Mesendoderm (in vitro differentiated cells): Measurements from ENCODE around the gene TBXAS1.

Experiments
- DNase-seq: peaks from one replicate; pipeline ENCODE4 v3.0.0; 2013
- H2AK5ac ChIP-seq: 2 replicates; pipeline ENCODE4 v1.6.1; 2013; ENCODE audit warnings: low read length, inconsistent platforms
- H2BK120ac ChIP-seq: 2 replicates; pipeline ENCODE4 v1.6.1; 2013; ENCODE audit warnings: low read depth, mild to moderate bottlenecking, low read length, moderate library complexity, mixed read lengths
- H2BK15ac ChIP-seq: replicated peaks from 2 replicates; pipeline ENCODE4 v1.6.1; 2013; ENCODE audit warnings: low read depth, mild to moderate bottlenecking, moderate library complexity
- H2BK5ac ChIP-seq: 2 replicates; pipeline ENCODE4 v1.6.1; 2013; ENCODE audit warnings: low read length, inconsistent platforms
- H3K18ac ChIP-seq: 2 replicates; pipeline ENCODE4 v1.6.1; 2013; ENCODE audit warnings: mild to moderate bottlenecking, low read length, mixed read lengths
- H3K23ac ChIP-seq: one replicate; pipeline ENCODE4 v1.6.1; 2013; ENCODE audit warnings: low read length
- H3K27ac ChIP-seq: 2 replicates; pipeline ENCODE4 v1.5.1; 2013; ENCODE audit warnings: low read depth, mild to moderate bottlenecking, inconsistent platforms, low read length, moderate library complexity
- H3K27me3 ChIP-seq: 2 replicates; pipeline ENCODE4 v1.6.1; 2013; ENCODE audit warnings: low read length, control low read depth, mild to moderate bottlenecking, inconsistent platforms; ENCODE audit not compliant: insufficient read depth, poor library complexity
- H3K36me3 ChIP-seq: 2 replicates; pipeline ENCODE4 v1.6.1; 2013; ENCODE audit warnings: low read length, inconsistent platforms; ENCODE audit not compliant: control insufficient read depth, insufficient read depth
- H3K4ac ChIP-seq: one replicate; pipeline ENCODE4 v1.6.1; 2013; ENCODE audit warnings: low read depth, mild to moderate bottlenecking, low read length, moderate library complexity
- H3K4me1 ChIP-seq: 2 replicates; pipeline ENCODE4 v1.6.1; 2013; ENCODE audit warnings: low read depth, low read length, inconsistent platforms; ENCODE audit not compliant: control insufficient read depth
- H3K4me2 ChIP-seq: 2 replicates; pipeline ENCODE4 v1.6.1; 2013; ENCODE audit warnings: low read length
- H3K4me3 ChIP-seq: 2 replicates; pipeline ENCODE4 v1.5.1; 2013; ENCODE audit warnings: mild to moderate bottlenecking, low read length
- H3K56ac ChIP-seq: one replicate; pipeline ENCODE4 v1.6.1; 2013; ENCODE audit warnings: low read length
- H3K79me1 ChIP-seq: 2 replicates; pipeline ENCODE4 v1.6.1; 2013; ENCODE audit warnings: low read length, inconsistent platforms
- H3K79me2 ChIP-seq: 2 replicates; pipeline ENCODE4 v1.6.1; 2013; ENCODE audit warnings: mild to moderate bottlenecking, low read length; ENCODE audit not compliant: control insufficient read depth, insufficient read depth
- H3K9ac ChIP-seq: 2 replicates; pipeline ENCODE4 v1.6.1; 2013; ENCODE audit warnings: low read length, inconsistent platforms
- H4K5ac ChIP-seq: one replicate; pipeline ENCODE4 v1.6.1; 2013; ENCODE audit warnings: low read length
- H4K8ac ChIP-seq: one replicate; pipeline ENCODE4 v1.6.1; 2013; ENCODE audit warnings: low read depth, mild to moderate bottlenecking, control low read depth, low read length, moderate library complexity
- WGBS: extraction: QIAGEN DNeasy Blood & Tissue Kit; methylation state at CpG from one replicate; pipeline ENCODE4 v1.1.7; 2013; ENCODE audit warnings: low lambda C conversion rate, missing lambda C conversion rate; ENCODE audit not compliant: insufficient coverage; ENCODE audit errors: extremely low coverage; 5-methylcytosine and 5-hydroxymethylcytosine counted together

TBXAS1 gene

DNA sequence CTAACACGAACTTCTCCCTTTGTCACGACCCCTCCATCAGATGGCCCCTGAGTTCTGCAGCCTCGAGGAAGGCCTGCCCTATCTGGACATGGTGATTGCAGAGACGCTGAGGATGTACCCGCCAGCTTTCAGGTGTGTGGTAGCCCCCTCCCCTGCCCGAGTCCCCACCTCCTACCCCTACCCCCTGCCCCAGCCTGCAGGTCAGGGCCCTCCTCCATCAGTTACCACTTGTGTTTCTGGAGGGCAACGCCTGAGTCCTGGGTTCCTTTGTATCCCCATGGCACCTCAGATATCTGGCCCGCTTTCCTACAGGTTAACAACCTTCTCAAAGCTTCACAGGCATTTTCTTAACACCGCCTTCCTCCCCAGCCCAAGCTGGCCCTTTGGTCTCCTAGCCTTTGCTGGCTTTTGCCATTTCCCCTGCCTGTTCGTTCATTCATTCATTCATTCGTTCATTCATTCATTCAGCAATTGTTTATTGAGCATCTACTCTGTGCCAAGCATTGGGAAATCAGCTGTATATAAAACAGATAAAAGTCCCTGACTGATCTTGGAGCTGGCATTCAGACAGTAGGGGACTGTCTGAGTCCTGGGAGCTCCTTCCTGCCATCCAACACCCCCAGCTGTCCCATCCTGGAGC lies 178.1 kb downstream of the TBXAS1 start:
- Histone ChIP-seq H4K5ac (no peak overlapping the region), H3K27me3 (no peaks in the 10 kb centered on the region), H3K9ac (no peak overlapping the region), H4K8ac (no peak overlapping the region), H2AK5ac (no peak overlapping the region), H3K4ac (no peak overlapping the region), H3K27ac (no peak overlapping the region), H3K18ac (no peak overlapping the region), H2BK15ac (no peak overlapping the region), H3K79me1 (no peaks in the 10 kb centered on the region), H2BK5ac (no peak overlapping the region), H3K4me2 (no peak overlapping the region), H3K36me3 (no peaks in the 10 kb centered on the region), H3K4me1 (peaks cover 3% of the 10 kb centered on the region), H3K23ac (no peak overlapping the region), H3K79me2 (no peaks in the 10 kb centered on the region), H3K56ac (no peak overlapping the region), H3K4me3 (no peak overlapping the region), H2BK120ac (no peak overlapping the region)
- DNase-seq, result no peak
- WGBS, result no CpG with 5 or more reads among the region's 11 CpGs

- Histone ChIP-seq H2BK120ac (no peak overlapping the region), H3K79me1 (no peaks in the 10 kb centered on the region), H3K4me1 (peaks cover 3% of the 10 kb centered on the region), H3K18ac (no peak overlapping the region), H4K5ac (no peak overlapping the region), H3K4me2 (no peak overlapping the region), H3K36me3 (no peaks in the 10 kb centered on the region), H2BK5ac (no peak overlapping the region), H3K9ac (no peak overlapping the region), H3K23ac (no peak overlapping the region), H3K27ac (no peak overlapping the region), H2BK15ac (no peak overlapping the region), H3K56ac (no peak overlapping the region), H2AK5ac (no peak overlapping the region), H3K79me2 (no peaks in the 10 kb centered on the region), H3K4ac (no peak overlapping the region), H3K27me3 (no peaks in the 10 kb centered on the region), H3K4me3 (no peak overlapping the region), H4K8ac (no peak overlapping the region)
- no peak for DNase-seq
- no CpG with 5 or more reads among the region's 16 CpGs for WGBS
Observed at GRCh38 chr7:140008755-140009610, 179.9 kb downstream of the TBXAS1 start.

- H3K36me3 ChIP-seq, result no peaks in the 10 kb centered on the region
- no peak for DNase-seq
- no peak overlapping the region for H3K9ac ChIP-seq
- no peak overlapping the region for H3K18ac ChIP-seq
- no peaks in the 10 kb centered on the region for H3K27me3 ChIP-seq
- H3K4me3 ChIP-seq, result no peak overlapping the region
- H2AK5ac ChIP-seq, result no peak overlapping the region
- no peak overlapping the region for H3K4me2 ChIP-seq
- no peak overlapping the region for H2BK5ac ChIP-seq
- peaks cover 3% of the 10 kb centered on the region for H3K4me1 ChIP-seq
- no CpG with 5 or more reads among the region's 11 CpGs for WGBS
- H2BK120ac ChIP-seq, result no peak overlapping the region
- H3K79me2 ChIP-seq, result no peaks in the 10 kb centered on the region
- no peak overlapping the region for H3K27ac ChIP-seq
- H4K8ac ChIP-seq, result no peak overlapping the region
- no peak overlapping the region for H2BK15ac ChIP-seq
- no peak overlapping the region for H3K4ac ChIP-seq
- H3K56ac ChIP-seq, result no peak overlapping the region
- H4K5ac ChIP-seq, result no peak overlapping the region
- H3K23ac ChIP-seq, result no peak overlapping the region
- no peaks in the 10 kb centered on the region for H3K79me1 ChIP-seq
Observed at GRCh38 chr7:140009735-140010134, 180.7 kb downstream of the TBXAS1 start.

GRCh38 chr7:140010194-140010895 lies 181.3 kb downstream of the TBXAS1 start:
- H3K4me1 ChIP-seq, result peaks cover 3% of the 10 kb centered on the region
- H4K5ac ChIP-seq, result no peak overlapping the region
- H2AK5ac ChIP-seq, result no peak overlapping the region
- no peak overlapping the region for H2BK15ac ChIP-seq
- no peak overlapping the region for H3K4ac ChIP-seq
- H3K56ac ChIP-seq, result no peak overlapping the region
- no peak overlapping the region for H4K8ac ChIP-seq
- H2BK5ac ChIP-seq, result no peak overlapping the region
- H3K23ac ChIP-seq, result no peak overlapping the region
- no peak overlapping the region for H3K4me2 ChIP-seq
- no peak overlapping the region for H3K4me3 ChIP-seq
- no peaks in the 10 kb centered on the region for H3K79me2 ChIP-seq
- no CpG with 5 or more reads among the region's 9 CpGs for WGBS
- peak; percentile 55 for DNase-seq
- no peaks in the 10 kb centered on the region for H3K27me3 ChIP-seq
- no peak overlapping the region for H2BK120ac ChIP-seq
- no peaks in the 10 kb centered on the region for H3K36me3 ChIP-seq
- no peak overlapping the region for H3K27ac ChIP-seq
- no peaks in the 10 kb centered on the region for H3K79me1 ChIP-seq
- no peak overlapping the region for H3K18ac ChIP-seq
- no peak overlapping the region for H3K9ac ChIP-seq

DNA sequence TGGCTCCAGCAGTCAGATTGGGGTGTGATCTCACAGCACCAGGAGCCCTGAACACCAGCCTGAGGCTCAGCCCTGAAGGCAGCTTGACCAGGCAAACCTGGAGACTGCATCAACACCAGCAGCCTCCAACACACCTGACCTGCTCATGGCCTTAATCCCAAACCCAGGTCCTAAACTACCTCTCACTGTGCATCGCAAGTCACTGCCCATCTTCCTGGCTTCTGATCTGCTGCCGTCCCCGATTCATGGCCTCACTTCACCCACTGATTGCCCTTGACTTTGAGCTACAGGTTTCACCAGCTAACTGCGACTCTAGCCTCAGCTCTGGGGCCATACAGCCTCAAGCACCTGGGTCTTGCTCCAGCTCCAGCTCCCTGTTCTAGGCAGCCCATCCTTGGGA lies 184.6 kb downstream of the TBXAS1 start:
- Histone ChIP-seq H3K56ac (no peak overlapping the region), H4K5ac (no peak overlapping the region), H2BK15ac (no peak overlapping the region), H3K27ac (no peak overlapping the region), H2BK120ac (no peak overlapping the region), H3K27me3 (no peaks in the 10 kb centered on the region), H2AK5ac (no peak overlapping the region), H3K9ac (no peak overlapping the region), H3K79me2 (no peaks in the 10 kb centered on the region), H4K8ac (no peak overlapping the region), H3K4me3 (no peak overlapping the region), H3K23ac (no peak overlapping the region), H3K4me2 (no peak overlapping the region), H3K36me3 (no peaks in the 10 kb centered on the region), H3K4me1 (peaks cover 3% of the 10 kb centered on the region), H2BK5ac (no peak overlapping the region), H3K18ac (no peak overlapping the region), H3K4ac (no peak overlapping the region), H3K79me1 (no peaks in the 10 kb centered on the region)
- WGBS, result no CpG with 5 or more reads among the region's 4 CpGs
- no peak for DNase-seq
